Bone marrow (tissue), 2 donors: ENCODE data around the gene ANKRD1.
A peak's percentile ranks its signal among the peaks of the same experiment; 100 is the strongest.
"Not testable (repeated sequence)": the region's sequence is repeated elsewhere in the genome, so short reads cannot be mapped to it uniquely, and the experiment has no call there.

ENCODE experiments used
- DNase-seq, 2 donors: peaks; one replicate each; lab custom pipeline; 2025; lab: John Stamatoyannopoulos, UW

ANKRD1 gene

DNA sequence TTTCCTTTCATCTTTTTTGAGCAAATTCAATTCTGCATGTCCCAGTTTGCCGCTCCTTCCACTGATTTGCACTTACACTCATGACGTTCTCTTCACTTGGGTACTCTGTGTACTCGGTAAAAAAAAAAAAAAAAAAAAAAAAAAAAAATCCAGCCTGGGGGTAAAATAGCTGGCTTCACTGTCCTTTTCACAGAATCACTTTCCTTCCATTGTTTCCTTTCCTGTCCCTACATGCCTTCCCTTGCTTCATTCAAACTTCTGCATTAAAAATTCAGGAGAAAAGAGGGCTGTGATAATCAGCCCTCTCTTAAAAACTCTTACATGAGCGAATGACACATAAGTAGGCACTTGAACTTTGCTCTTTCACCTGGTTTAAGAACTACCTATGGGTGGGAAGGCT lies 8.7 kb downstream of the ANKRD1 start:
- DNase-seq, result no peak

DNA sequence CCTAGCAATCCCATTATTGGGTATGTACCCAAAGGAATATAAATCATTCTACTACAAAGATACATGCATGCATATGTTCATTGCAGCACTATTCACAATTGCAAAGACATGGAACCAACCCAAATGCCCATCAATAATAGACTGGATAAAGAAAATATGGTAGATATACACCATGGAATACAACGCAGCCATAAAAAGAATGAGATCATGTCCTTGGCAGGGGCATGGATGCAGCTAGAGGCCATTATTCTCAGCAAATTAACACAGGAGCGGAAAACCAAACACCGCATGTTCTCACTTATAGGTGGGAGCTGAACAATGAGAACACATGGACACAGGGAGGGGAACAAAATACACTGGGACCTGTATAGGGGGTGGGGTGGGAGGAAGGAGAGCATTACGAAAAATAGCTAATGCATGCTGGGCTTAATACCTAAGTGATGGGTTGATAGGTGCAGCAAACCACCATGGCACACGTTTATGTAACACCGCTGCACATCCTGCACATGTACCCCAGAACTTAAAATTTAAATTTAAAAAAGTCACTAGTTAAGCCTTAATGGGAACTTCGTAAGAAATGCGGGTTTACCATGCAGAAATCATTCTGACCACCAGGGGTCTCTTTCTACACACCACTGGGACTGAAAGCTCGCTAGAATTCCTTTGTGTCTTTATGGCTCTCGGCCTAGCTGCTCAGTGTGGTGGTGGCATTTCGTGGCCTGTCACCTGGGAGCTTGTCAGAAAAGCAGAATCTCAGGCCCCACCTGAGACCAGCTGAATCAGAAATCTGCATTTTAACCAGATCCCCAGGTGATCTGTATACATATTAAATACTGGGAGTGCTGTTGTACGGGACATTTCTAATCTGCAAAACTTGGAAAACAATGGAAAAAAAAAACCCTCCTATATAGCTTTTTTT lies 9.5 kb downstream of the ANKRD1 start:
- peak in 1 of 2 donors; percentile 58 for DNase-seq

DNA sequence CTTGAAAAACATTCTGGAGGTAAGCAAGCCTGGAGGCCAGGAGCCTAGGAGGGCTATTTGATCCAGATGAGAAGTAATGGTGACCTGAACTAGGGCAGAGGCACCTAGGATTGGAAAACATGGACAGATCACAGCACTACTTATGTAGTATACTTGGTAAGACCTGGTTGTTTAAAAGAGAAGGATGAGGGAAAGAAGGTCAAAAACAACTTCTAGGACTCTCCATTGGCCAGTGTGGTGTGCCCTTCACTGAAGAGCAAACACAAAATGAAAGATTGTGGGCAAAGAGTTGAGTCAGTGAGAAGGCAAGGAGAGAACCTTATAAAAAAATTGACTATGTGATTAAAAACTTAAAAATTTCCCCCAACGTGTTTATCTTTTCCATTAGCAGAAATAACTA lies 14.3 kb downstream of the ANKRD1 start:
- no peak for DNase-seq

DNA sequence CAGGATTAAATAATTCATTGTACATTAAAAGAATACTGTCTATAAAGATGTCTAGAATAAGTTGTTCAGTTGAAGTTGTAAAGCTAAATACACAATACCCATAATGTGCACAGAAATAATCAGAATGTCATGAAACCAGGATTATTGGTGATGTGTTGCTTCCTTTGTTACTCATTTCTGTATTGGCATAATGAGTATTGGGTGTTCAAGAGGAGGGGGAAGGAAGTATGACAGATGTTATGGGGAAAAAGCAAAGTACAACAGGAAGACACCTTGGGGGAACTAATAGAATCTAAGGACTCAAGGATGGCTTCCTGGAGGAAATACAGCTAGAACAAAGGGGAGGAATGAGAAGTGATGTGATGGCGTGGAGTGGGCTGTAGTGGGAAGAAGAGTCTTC lies 15.0 kb downstream of the ANKRD1 start:
- DNase-seq, result no peak

DNA sequence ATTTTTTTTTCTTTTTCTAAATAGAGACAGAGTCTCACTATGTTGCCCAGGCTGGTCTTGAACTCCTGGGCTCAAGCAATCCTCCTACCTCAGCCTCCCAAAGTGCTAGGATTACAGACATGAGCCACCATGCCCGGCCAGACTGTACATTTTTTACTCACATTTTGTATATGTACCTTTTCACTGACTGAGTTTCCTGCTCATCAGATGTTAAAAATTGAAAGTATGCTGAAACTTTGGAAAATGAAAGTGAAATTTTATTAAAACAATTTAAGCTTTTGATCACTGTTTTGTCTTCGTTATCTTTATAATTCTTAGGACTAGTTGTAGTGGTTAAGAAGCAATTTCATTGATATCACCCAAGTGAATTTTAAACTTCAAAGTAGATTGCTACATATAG lies 24.0 kb downstream of the ANKRD1 start:
- not testable (repeated sequence) for DNase-seq

DNA sequence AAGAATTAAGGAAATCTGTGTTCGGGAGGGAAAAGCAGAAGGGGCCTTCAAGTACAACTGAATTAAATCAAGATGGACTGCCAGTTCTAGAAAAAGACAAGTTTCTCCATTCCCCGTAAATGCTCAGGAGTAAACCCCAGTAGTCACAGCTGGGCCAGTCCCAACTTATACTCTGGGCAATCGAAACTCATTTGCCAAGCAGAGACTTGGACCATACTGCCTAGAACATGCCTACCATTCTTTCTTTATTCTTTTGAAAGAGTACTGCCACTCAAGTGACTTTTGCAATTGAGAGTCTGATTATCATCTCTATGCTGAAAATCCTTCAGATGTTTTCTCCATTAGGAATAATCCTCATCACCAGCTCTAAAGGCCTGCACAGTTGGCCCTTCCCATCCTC lies 27.7 kb downstream of the ANKRD1 start:
- DNase-seq, result no peak

DNA sequence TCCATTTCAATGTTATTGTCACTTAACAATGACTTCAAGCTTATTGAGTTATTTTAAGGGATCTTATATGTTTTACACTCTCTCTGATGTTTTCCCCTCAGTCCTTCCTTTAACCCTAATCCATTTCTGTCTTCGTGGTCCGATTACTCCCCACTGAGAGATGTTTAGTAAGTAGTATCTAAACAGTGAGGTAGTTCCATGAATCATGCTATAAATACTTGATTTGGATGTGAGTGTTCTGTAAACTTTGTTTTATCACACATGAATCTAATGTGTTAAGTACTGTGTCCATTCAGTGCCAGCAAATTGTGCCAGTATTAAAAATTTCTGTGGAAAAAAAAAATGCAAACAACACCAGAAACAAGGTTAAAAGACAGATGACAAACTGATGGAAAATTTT lies 30.5 kb downstream of the ANKRD1 start:
- no peak for DNase-seq

DNA sequence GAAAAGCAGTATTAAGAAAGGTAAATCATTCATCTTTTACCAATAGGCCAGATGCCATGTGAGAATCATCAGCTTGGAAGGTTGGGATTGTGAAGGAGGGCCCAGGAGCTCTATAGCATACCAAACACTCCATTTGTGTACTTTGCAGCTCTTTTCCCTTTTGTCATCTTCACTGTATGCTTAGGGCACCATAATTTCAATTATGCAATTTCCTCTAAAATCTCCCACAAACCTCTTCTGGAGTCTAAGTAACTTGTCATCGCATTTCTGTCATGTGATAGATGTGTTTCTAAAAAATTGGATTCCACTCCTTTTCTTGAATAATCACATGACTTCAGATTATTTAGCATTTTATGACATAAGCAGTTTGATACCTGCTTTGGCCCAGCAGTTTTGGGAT lies 31.3 kb downstream of the ANKRD1 start:
- no peak for DNase-seq

DNA sequence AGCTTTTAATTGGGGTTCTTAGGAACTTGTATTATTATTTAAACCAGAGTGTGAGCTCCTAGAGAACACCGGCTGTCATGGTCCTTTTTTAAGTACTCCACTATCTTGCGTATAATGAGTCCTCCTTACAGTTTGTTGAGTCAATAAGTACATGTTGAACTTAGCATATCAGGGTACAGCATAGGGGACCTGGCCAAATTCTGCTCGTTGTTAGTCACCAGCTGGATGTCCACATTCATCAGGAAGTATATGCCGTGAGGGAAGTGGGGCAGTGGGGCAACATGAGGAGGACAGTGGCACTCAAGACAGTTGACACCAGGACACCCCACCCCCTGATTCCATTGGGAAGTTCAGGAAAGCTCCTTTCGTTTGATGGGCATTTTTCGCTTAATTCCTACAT lies 32.5 kb downstream of the ANKRD1 start:
- DNase-seq, result no peak

DNA sequence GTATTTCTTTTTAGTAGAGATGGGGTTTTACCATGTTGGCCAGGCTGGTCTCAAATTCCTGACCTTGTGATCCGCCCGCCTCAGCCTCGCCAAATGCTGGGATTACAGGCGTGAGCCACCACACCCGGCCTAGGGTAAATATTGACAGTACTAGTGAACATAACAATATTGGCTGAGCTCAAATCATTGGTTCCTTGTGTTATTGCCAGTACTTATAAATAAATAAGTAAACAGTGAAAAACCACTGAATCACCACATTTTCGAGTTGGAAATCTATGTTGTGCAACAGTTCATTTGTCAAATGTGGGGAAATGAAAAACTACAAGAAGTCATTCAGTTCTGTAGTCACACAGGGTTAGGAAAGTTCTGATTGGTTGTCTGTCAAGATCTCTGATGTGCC lies 33.3 kb downstream of the ANKRD1 start:
- no peak for DNase-seq

DNA sequence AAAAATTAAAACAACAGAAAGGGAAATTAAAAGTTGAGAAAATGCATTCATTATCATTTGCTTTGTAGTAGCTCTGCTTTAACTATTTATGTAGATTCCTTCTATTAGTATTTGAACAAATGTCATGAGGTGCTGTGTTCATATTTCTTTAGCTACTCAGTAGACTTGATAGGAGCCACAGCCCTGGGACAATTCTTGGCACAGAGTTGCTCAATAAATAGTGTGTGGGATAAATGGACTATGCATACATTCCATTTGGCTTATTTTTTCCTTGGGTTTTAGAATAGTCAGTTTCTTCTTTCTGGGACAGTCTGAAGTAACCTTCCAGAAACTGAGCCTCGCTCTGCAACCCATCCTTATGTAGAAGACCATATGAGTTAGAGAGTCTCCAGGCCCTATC lies 35.7 kb downstream of the ANKRD1 start:
- no peak for DNase-seq

DNA sequence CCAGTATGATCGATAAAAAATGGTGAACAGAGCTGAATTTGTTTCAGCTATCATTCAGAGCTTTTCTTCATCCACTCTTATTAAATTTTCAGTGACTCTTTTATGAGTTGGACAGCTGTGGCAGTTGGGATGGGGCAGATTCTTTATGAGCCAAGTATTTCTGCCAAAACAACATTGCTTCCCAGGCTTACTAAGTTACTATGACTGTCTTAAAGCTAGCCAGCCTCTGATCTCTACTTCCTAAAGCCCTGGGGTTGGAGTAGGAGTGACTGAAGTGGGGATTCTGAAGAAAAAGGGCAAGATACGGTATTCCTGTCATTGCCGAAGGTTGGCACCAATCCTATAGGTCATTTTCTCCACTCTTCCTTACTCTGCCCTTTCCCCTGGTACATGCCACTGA lies 36.5 kb downstream of the ANKRD1 start:
- no peak for DNase-seq

DNA sequence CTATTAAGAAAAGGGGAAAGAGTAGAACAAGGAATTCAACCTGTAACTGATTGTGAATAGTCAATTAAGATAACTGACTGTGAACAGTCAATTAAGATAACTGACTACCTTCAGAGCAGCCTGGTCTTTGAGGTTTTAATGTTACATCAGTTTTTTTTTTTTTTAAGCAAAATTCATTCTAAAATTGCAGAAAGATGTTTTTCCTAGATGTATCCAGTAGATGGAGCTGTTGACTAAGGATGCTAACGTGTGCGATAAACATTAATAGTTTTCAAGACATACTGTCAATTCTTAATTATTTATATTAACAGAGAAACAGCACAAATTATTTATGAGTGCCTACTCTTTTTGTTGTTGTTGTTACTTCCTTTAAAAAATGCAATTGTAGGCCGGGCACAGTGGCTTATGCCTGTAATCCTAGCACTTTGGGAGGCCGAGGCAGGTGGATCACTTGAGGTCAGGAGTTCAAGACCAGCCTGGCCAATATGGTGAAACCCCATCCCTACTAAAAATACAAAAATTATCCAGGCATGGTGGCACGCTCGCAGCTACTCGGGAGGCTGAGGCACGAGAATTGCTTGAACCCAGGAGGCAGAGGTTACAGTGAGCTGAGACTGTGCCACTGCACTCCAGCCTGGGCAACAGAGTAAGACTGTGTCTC lies 40.7 kb downstream of the ANKRD1 start:
- peak in 1 of 2 donors; percentile 56 for DNase-seq

DNA sequence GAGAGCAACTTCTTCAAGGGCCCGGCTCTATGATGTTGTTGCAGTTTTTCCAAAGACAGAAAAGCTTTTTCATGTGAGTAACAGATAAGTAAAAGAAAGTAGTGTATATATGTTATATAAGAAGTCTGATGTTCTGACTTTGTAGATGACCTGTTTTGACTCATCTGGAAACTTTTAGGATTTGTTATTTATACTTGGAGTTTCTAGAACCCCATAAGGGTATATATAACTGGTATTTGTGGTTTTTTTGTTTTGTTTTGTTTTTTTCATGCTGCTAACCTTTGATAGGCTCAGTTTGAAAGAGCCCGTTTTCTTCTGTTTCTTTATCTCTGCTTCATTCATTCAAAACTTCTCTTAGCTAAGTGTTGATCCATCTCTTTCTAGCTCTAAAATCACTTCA lies 41.8 kb downstream of the ANKRD1 start:
- DNase-seq, result no peak

DNA sequence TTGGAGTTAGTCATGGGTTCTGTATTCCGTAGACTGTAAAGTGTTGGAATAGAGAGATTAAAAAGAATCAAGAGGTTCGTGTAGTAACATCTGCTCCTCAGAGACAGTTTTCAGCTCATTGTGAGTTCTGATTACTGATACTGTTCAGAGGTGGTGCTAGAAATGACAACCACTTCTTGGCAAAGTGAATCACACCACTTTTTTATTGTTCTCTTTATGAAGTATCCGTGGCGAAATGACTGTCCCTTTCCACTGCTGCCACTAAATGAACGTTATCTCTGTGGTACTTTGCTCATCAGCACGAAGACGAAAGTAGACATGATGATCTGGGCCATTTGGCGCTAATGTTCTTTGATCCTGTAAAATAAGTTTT lies 48.3 kb downstream of the ANKRD1 start:
- no peak for DNase-seq

DNA sequence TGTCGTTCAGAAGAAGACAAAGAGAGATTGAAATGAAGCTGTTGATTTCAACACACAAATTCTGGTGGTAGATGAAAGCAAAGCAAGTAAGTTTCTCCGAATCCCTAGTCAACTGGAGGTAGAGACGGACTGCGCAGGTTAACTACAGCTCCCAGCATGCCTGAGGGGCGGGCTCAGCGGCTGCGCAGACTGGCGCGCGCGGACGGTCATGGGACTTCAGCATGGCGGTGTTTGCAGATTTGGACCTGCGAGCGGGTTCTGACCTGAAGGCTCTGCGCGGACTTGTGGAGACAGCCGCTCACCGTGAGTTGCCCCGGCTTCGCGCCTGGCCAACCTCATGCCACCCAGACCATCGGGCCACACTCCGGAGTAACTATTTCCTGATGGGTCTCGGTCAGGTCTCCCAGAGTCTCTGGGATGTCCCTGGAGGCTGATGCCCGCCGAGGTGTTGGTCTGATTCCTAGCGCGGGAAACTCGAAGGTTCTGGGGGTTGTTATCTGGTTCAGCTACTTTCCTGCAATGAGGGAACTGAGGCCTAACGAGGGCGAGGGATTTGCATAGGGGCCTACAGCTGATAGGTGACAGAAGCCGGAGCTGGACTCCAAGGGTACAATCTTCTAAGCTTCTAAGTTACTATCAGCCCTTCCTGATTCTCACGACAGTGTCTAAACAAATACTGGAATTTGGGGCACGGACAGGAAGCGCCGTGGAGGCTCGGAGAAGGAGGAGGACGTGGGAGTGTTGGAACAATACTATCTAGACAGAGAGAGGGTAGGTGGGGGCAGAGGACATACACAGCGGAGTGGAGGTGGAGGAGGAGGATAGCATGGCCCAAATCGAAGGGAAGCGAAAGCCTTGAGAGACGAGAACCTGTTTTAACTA lies 48.9 kb downstream of the ANKRD1 start, which contains the start of gene RPP30:
RPP30 (plus strand) TSS at position 209 of the 882 bp plus-strand sequence; CDS start at position 222, 13 bp downstream.
- DNase-seq, result peak; percentile 40 to 74

DNA sequence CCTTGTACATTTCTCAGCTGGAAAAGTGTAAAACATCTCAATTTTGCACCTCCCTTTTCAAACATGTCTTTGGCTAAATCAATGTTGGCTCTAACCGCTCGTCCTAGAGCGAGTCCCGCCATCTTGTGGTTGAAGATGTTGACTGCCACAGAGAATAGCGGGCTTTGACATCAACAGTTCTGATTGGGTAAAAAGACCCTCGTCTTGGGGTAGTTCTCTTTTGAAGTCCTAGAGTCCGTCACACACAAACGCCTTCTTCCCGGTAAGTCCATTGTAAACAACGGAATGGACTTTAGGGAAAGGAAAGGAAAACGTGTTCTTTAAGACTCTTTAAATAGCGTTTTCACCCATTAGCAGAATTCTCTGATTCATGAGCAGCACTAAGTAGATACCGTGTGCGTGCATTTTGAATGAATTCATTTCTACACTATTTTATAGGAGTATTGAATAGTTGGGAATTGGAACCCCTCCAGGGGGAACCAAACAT lies 49.6 kb downstream of the ANKRD1 start:
- DNase-seq, result no peak

DNA sequence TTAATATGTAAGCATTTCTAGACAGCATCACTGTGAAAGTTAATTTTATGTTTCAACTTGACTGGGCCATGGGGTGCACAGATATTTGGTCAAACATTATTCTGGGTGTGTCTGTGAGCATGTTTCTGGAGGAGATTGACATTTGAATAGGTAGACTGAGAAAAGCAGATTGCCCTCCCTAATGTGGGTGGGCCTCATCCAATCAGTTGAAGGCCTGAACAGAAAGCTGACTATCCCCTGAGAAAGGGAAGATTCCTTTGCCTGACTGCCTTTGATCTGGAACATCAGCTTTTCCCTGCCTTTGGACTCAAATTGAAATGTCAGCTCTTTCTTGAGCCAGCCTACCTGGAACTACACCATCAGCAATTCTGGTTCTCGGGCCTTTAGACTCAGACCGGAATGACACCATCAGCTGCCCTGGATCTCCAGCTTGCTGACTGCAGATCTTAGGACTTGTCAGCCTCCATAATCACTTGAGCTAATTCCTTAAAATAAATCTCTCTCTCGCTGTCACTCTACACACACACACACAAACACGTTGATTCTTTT lies 54.8 kb downstream of the ANKRD1 start:
- no peak for DNase-seq

DNA sequence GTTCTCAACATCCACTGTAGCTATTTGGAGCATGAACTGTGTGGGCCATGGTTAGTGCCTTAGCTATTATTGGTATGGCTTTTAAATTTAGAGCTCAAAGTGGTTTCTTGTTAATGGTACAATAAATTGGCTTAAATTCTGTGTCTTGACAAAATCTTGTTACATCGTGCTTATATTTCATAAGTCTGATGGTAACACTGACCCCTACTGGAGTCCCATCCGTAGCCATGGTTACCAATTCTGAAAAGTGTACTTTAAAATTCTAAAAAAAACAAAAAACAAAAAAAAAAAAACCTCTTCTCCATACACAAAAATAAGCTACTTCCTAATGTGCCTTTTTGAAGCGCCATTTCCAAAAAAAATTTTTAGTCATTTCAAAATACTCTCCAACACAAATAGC lies 55.5 kb downstream of the ANKRD1 start:
- DNase-seq, result no peak

DNA sequence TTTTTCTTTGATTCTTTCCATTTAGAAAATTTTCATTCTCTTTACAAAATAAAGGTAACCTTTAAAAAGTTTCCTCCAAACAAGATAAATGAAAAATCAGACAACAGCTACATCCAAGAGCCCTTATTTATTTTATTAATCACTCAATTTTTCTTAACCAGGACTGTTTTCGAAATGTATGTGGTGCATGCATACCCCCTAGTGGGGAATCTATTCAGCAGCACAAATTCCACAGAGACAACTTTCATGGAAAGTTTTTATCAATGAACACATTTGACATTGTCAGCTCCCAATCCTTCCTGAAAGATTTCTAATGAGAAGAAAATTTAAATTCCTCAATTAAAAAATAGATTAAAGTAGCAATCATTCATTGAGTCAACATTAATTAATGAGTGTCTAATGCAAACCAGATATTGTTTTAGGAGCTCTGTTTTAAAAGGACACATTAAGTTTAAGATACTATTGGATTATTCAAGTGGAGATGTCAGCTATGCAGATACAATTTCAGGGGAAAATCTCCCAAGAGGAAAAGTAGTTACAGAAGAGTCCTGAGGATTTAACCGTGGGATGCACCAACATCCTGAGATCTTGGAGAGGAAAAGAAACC lies 57.9 kb downstream of the ANKRD1 start:
- peak in 1 of 2 donors; percentile 3 for DNase-seq
